GM12874 (cell line): ENCODE data around the gene TMEM154.

Source experiments
- TF ChIP-seq, protein P1 (sequence below): IDR thresholded peaks from 2 replicates; pipeline ENCODE4 v1.5.1; 2011; ENCODE audit warnings: low read depth, mild to moderate bottlenecking, control low read depth, low read length, moderate library complexity; ENCODE audit not compliant: insufficient read depth

Gene TMEM154

DNA sequence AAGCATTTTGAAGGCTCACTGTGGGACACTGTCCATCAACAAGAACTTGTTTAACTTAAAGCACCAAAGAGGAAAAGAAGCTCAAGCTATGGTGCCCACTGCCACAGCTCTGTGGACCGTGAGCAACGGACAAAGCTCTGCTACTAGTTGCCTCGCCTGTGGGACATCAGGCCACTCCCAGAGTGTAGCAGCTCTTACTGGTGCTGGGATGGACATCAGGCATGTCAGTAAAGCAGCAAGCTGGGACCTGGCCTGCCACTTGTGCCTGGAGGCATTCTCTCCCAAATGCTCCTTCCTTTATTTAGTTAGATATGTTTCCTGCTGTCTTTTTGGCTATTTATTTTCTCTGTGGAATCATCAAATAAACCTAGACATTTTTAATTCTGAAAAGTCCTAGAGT lies 46.7 kb downstream of the TMEM154 start:
- TF ChIP-seq, protein P1, sequence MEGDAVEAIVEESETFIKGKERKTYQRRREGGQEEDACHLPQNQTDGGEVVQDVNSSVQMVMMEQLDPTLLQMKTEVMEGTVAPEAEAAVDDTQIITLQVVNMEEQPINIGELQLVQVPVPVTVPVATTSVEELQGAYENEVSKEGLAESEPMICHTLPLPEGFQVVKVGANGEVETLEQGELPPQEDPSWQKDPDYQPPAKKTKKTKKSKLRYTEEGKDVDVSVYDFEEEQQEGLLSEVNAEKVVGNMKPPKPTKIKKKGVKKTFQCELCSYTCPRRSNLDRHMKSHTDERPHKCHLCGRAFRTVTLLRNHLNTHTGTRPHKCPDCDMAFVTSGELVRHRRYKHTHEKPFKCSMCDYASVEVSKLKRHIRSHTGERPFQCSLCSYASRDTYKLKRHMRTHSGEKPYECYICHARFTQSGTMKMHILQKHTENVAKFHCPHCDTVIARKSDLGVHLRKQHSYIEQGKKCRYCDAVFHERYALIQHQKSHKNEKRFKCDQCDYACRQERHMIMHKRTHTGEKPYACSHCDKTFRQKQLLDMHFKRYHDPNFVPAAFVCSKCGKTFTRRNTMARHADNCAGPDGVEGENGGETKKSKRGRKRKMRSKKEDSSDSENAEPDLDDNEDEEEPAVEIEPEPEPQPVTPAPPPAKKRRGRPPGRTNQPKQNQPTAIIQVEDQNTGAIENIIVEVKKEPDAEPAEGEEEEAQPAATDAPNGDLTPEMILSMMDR, result no peak

DNA sequence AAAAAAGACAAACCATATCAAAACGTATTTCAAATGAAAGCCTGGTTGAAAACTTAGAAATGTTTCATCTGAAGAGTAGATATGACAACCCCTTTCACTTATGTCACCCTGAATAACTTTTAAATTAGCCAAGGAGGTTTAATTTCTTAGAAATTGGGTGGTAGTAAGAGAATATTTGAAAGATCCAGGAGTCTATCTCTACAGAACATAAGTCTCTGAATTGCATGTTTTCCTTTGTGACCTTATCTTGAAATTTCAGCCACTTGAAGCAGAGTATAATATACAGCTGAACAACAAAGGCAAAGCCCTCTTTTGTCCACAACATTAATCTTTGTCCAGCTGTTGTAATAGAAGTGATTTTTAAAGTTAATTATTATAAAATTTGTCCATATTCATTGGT lies 49.5 kb downstream of the TMEM154 start:
- TF ChIP-seq, protein P1, result no peak

DNA sequence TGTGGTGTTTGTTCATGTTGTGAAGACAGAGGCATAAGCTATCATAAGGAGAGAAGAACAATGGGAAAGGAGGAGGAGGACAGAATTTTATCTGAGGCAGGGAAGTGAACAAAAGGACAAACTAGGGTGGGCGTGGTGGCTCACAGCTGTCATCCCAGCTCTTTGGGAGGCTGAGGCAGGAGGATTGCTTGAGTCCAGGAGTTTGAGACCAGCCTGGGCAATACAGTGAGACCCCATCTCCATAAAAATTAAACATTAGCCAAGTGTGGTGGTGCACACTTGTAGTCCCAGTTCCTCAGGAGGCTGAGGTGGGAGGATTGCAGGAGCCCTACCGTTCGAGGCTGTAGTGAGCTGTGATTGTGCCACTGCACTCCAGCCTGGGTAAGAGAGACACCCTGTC lies 49.9 kb downstream of the TMEM154 start:
- TF ChIP-seq, protein P1, result no peak

DNA sequence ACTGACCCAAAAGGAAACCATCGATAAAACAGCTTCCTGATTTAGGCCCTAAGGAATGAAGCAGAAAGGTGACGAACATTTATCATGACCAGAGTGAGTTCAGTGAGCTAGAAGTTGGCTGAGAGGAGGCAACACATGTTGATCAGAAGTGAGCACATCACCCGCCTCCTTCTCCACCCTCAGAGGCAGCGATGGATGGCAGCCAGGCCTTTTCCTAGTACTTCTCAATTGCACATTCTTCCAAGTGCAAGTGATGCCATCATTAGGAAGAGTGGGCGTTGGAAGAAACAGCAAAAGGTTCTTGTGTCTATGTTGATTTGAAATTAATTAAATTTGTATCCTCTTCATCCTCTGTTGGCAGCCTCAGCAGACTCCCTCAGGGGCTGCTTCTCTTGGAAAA lies 51.7 kb downstream of the TMEM154 start:
- TF ChIP-seq, protein P1, result no peak

DNA sequence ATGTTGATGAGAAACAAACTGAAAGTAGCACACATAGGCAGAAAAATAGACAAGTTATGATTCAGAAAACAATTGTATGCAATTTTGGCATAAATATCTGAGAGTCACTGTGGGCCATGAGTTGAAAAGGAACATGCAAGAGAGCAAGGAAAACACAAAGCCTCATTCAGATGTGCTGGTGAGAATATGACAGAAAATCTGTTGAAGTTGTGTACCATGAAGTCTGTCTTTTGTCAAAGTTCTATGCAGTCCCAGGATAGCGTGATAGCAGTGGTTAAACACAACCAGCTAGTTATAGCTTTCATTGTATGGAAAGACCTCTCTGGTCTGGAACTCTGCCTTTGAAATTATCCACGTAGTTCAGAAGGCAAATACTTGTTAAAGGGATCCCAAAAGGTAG lies 53.0 kb downstream of the TMEM154 start:
- TF ChIP-seq, protein P1, result no peak

DNA sequence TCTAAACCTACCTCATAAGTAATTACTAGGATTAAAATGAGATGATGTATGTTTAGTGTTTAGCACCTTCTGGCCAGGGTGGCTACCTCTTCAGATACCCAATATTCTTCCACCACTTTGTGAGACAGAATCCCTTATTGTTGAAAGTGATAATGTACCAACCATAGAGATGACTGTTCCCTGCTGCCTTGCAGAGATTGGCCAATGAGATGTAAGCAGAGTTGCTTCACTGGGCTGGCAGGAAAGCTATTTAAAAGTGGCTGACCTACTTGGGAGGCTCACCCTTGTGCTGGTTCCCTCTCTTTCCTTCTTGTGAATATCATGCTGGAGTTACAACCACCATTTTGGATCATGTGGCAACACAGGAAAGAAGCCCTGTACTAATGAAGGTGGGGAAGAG lies 58.9 kb downstream of the TMEM154 start:
- TF ChIP-seq, protein P1, result no peak

DNA sequence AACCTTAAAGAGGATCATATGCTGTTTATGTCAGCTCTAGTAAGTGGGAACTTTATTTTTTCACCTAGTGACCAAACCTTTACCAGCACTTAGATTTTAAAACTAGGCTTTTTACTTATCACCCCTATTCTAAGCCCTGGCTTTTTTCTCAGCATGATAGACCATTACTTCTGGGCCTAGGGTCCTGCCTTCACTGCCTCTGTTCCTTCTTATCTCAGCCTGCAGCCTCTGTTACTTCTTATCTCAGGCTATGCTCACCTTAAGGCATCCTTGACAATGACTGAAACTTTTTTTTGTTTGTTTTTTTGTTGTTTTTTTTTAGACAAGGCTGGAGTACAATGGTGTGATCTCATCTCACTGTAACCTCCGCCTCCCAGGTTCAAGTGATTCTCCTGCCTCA lies 59.6 kb downstream of the TMEM154 start:
- TF ChIP-seq, protein P1, result no peak

DNA sequence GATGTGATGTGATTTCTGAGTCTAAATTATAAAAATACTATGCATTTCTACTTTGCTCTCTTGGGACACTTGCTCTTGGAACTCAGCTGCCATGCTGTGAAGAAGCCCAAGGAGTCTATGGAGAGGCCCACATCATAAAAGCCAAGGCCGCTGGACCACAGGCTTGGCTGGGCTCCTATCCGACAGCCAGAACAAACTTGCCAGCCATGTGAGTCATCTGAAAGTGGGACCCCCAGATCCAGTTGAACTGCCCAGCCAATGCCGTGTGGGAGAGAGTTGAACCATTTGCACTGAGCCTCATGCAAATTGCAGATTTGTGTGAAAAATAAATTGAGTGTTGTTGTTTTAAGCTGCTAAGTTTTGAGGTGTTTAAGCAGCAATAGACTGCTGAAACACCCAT lies 60.2 kb downstream of the TMEM154 start:
- TF ChIP-seq, protein P1, result no peak
